RWPE2 (cell line): ENCODE measurements around the gene DAZL.

ENCODE experiments used
- ATAC-seq: fragments of 200-7000 bp; cut with Tn5 transposase; 3 replicates; pipeline ENCODE4 v1.9.1; 2021; ENCODE audit warnings: low read depth
- DNase-seq: peaks from one replicate; pipeline ENCODE4 v3.0.0-alpha.2; 2020; ENCODE audit warnings: low spot score
- H3K27ac ChIP-seq: fragments of 450-650 bp; 2 replicates; pipeline ENCODE4 v1.5.1; 2017; ENCODE audit warnings: mild to moderate bottlenecking; ENCODE audit not compliant: poor library complexity, severe bottlenecking
- H3K27me3 ChIP-seq: fragments of 250-450 bp; sonication (Bioruptor Pico); 2 replicates; pipeline ENCODE4 v1.5.1; 2021; ENCODE audit warnings: mild to moderate bottlenecking, moderate library complexity; ENCODE audit not compliant: insufficient read depth, poor library complexity, severe bottlenecking
- H3K36me3 ChIP-seq: fragments of 250-450 bp; sonication (Bioruptor Pico); 2 replicates; pipeline ENCODE4 v1.5.1; 2020; ENCODE audit warnings: low read depth, mild to moderate bottlenecking, moderate library complexity
- H3K4me1 ChIP-seq: fragments of 250-450 bp; sonication (Bioruptor Pico); 2 replicates; pipeline ENCODE4 v1.5.1; 2021; ENCODE audit warnings: mild to moderate bottlenecking, moderate library complexity; ENCODE audit not compliant: insufficient read depth, poor library complexity, severe bottlenecking
- H3K4me3 ChIP-seq: fragments of 250-450 bp; sonication (Bioruptor Pico); 2 replicates; pipeline ENCODE4 v1.5.1; 2021; ENCODE audit warnings: mild to moderate bottlenecking, moderate library complexity; ENCODE audit not compliant: severe bottlenecking
- H3K9me3 ChIP-seq: fragments of 250-450 bp; sonication (Bioruptor Pico); 2 replicates; pipeline ENCODE4 v1.5.1; 2021; ENCODE audit warnings: mild to moderate bottlenecking, moderate library complexity; ENCODE audit not compliant: severe bottlenecking
- TF ChIP-seq, protein P1 (sequence below): fragments of 450-650 bp; IDR thresholded peaks from one replicate; pipeline ENCODE4 v1.5.1; 2017; ENCODE audit warnings: mild to moderate bottlenecking, moderate library complexity; ENCODE audit not compliant: poor library complexity, severe bottlenecking

The DAZL gene

DNA sequence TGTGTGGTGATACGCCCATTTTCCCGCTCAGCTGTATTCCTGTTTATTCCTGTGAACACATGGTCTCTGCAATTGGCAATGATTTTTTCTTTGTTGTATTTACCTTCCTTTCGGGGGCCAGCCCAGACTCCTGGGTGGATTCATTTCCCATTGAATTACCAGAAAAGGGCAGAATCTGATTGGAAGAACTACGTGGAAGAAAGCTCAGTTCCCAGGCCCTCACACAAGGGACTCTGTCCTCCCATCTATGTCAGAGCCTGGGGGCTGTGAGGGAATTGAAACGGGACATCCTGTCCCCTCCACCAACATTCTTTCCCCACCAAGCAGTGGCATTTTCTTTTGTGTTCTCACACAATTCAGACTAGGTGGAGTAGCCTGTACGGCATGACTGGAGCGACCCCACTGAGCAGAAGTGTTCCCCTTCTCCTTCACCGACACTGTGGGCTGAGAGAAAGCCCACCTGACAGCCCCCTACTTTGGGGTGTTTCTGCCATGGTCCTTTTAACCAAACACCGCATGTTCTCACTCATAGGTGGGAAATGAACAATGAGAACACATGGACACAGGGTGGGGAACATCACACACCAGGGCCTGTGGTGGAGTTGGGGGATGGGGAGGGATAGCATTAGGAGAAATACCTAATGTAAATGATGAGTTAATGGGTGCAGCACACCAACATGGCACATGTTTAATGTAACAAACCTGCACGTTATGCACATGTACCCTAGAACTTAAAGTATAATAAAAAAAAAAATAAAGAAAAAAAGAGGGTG is 59.6 kb downstream of the DAZL start:
- DNase-seq (no peak), ATAC-seq (no peak)
- H3K4me1 ChIP-seq: peaks cover 5% of the 10 kb centered on the region
- TF ChIP-seq, protein P1, sequence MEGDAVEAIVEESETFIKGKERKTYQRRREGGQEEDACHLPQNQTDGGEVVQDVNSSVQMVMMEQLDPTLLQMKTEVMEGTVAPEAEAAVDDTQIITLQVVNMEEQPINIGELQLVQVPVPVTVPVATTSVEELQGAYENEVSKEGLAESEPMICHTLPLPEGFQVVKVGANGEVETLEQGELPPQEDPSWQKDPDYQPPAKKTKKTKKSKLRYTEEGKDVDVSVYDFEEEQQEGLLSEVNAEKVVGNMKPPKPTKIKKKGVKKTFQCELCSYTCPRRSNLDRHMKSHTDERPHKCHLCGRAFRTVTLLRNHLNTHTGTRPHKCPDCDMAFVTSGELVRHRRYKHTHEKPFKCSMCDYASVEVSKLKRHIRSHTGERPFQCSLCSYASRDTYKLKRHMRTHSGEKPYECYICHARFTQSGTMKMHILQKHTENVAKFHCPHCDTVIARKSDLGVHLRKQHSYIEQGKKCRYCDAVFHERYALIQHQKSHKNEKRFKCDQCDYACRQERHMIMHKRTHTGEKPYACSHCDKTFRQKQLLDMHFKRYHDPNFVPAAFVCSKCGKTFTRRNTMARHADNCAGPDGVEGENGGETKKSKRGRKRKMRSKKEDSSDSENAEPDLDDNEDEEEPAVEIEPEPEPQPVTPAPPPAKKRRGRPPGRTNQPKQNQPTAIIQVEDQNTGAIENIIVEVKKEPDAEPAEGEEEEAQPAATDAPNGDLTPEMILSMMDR: no peak
- no peaks in the 10 kb centered on the region for H3K36me3 ChIP-seq
- H3K27ac ChIP-seq: no peak overlapping the region
- H3K9me3 ChIP-seq: no peaks in the 10 kb centered on the region
- peaks cover under 1% of the 10 kb centered on the region for H3K27me3 ChIP-seq
- H3K4me3 ChIP-seq: no peak overlapping the region

DNA sequence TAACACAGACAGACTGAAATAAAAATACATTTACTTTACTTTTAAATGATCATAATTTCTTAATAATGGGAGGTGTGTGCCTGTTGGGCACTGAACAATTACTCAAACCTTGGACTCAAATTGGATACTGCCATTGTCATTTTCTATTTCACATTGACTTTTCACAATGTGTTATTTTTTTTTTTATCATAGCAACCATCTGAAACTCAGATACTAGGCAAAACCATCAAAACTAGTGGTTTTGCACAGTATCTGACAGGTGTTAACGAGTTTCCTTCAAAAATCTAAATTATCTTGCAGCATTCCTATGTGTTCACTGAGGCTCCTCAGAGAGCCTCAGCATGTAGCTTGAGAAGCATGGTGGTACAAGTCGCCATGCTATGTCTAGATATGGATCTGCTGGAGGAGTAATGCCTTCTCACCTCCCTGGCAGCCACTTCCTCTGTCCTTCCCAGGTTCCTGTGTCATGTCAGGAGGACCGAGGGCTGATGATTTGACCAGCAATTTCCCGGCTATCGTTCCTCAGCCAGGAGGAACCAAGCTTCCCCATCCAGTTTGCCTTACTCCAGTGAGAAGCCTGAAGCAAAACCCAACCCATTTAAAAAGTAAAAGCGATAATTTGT is 61.9 kb downstream of the DAZL start:
- no peak for ATAC-seq
- Histone ChIP-seq H3K9me3 (no peaks in the 10 kb centered on the region), H3K27ac (no peak overlapping the region), H3K4me3 (no peak overlapping the region), H3K4me1 (no peaks in the 10 kb centered on the region), H3K36me3 (no peaks in the 10 kb centered on the region), H3K27me3 (peaks cover 4% of the 10 kb centered on the region)
- DNase-seq: no peak
- TF ChIP-seq, protein P1: no peak

GRCh38 chr3:16538507-16538906 is 66.7 kb downstream of the DAZL start:
- DNase-seq (no peak), ATAC-seq (no peak)
- Histone ChIP-seq H3K4me3 (no peak overlapping the region), H3K36me3 (no peaks in the 10 kb centered on the region), H3K4me1 (no peaks in the 10 kb centered on the region), H3K9me3 (no peaks in the 10 kb centered on the region), H3K27me3 (peaks cover 4% of the 10 kb centered on the region), H3K27ac (no peak overlapping the region)
- TF ChIP-seq, protein P1: no peak

DNA sequence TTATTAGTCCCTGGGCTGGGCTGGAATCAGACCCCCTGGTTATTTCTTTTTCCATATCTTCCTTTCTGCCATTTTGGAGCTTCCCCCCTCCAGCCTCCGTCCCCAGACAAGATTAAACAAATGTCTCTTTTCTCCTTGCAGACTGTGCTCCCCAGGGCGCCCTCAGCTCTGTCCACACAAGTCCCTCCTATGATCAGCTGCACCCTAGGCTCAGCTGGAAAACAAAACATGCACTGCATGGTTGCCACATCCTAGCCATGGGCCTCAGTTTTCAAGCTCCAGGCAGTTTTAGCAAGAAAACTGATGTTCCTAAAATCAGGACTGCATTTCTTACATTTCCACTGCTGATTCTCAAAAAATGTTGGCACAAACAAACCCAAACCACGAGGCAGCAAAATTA is 68.2 kb downstream of the DAZL start:
- Histone ChIP-seq H3K4me1 (no peaks in the 10 kb centered on the region), H3K36me3 (no peaks in the 10 kb centered on the region), H3K27me3 (peaks cover 12% of the 10 kb centered on the region), H3K27ac (no peak overlapping the region), H3K9me3 (no peaks in the 10 kb centered on the region), H3K4me3 (no peak overlapping the region)
- TF ChIP-seq, protein P1: no peak
- DNase-seq (no peak), ATAC-seq (no peak)
